GM11168 (cell line): ENCODE results near the gene DLX3.

Experiments used
- in situ Hi-C: fragments of 300-500 bp; cut with MboI; formaldehyde crosslinking; loops from one replicate; pipeline ENCODE4 v1.12.0; 2022; ENCODE audit warnings: low sequenced_read_pairs; ENCODE audit not compliant: unreplicated experiment

DLX3 gene

GRCh38 chr17:50026046-50026675, 31.1 kb upstream of the DLX3 start:
- in situ Hi-C loops: no loop called here

GRCh38 chr17:50024808-50025207, 29.8 kb upstream of the DLX3 start:
- in situ Hi-C loops: no loop called here

DNA sequence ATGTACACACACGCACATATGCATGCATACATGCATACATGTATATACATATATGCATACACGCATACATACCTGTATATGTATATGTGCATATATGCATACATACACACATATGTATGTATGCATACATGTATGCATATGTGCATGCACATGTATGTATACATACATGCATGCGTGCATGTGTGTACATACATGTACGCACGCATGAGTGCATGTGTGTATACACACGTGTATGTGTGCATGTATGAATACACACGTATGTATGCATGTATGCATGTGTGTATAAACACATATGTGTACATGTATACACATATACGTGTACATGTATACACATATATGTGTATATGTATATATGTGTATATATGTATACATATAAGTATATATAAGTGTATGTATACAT, 28.5 kb upstream of the DLX3 start:
- in situ Hi-C loops: no loop called here

DNA sequence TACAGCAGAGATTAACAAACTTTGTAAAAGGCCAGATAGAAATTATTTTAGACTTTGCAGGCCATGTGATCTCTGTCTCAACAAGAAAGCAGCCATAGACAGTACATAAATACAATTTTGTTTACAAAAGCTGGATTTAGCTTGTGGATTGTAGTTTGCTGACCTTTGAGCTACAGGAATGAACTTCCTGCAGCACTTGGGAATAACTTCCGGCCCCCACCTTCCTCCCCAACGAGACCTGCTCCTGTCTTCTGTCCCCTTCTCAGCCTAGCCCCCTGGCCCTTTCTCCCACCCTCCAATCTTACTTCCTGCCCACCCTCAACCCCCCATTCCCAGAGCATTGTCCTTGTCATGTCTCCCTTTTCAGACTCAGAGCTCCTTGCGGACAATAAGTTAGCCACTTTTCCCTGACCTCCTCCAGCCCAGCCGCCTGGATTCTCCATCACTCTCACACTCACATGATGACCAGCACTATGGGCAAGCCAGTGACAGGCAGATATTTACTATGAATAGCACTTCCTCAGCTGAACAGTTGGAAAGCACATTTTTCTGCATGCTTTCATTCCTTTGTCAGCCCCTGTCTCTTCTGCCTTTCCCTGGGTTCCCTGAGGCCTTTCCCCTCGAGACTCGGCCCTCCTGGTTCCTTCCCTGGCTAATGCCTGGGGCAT, 27.6 kb upstream of the DLX3 start:
- in situ Hi-C loops: no loop called here

- in situ Hi-C loops: no loop called here
Measured at GRCh38 chr17:50021681-50022370, 26.8 kb upstream of the DLX3 start.

GRCh38 chr17:50020841-50021599, 26.0 kb upstream of the DLX3 start:
- in situ Hi-C loops: no loop called here

- in situ Hi-C loops: no loop called here
Measured at GRCh38 chr17:50018909-50019308, 23.9 kb upstream of the DLX3 start.

DNA sequence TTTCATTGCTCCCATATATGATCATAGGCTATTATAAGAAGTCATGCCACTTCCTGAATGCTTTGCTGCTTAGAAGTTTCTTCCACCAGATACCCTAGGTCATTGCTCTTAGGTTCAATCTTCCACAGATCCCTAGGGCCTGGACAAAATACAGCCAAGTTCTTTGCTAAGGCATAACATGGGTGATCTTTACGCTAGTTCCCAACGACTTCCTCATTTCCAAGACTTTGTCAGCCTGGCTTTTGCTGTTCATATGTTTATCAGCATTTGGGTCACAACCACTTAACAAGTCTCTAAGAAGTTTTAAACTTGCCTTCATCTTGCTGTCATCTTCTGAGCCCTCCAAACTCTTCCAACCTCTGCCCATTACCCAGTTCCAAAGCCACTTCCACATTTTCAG, 20.1 kb upstream of the DLX3 start:
- in situ Hi-C loops: no loop called here

GRCh38 chr17:50014471-50015088, 19.6 kb upstream of the DLX3 start:
- in situ Hi-C loops: no loop called here

DNA sequence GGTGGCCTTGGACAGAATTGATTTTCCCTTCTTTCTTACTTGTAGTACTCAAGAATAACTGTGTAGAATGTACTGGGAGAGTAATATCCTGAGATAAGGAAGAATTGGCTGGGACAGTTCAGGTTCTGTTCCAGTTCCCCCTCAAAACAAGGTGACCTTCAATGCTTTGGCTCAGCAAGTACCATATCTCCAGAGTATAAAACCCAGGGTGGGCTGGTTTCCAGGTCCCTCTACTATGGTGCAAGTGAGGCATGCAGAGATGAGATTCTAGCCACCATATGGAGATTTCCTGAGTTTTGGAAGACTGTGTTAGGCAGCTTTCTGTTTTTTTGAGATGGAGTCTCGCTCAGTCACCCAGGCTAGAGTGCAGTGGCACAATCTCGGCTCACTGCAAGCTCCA, 18.1 kb upstream of the DLX3 start:
- in situ Hi-C loops: no loop called here

DNA sequence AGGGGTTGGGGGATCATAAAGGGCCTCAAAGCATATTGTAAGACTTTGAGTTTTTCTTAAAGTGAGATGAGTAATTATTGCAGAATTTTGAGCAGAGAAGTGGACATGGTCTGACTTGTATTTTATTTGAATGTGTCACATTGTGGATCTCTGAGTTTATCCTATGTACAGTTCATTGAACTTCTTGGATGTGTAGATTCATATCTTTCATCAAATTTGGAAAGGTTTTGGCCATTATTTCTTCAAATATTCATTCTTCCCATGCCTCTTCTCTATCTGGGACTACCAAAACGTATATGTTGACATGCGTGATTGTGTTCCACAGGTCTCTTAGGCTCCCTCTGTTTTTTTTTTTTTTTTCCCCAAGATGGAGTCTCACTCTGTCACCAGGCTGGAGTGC, 14.3 kb upstream of the DLX3 start:
- in situ Hi-C loops: no loop called here

GRCh38 chr17:50003911-50004310, 8.9 kb upstream of the DLX3 start:
- in situ Hi-C loops: no loop called here

GRCh38 chr17:49998836-49999511, 4.0 kb upstream of the DLX3 start:
- in situ Hi-C loops: loop anchor here (25.0 kb wide), 1 partner anchor 437 kb away; no protein-coding TSS in a partner anchor

DNA sequence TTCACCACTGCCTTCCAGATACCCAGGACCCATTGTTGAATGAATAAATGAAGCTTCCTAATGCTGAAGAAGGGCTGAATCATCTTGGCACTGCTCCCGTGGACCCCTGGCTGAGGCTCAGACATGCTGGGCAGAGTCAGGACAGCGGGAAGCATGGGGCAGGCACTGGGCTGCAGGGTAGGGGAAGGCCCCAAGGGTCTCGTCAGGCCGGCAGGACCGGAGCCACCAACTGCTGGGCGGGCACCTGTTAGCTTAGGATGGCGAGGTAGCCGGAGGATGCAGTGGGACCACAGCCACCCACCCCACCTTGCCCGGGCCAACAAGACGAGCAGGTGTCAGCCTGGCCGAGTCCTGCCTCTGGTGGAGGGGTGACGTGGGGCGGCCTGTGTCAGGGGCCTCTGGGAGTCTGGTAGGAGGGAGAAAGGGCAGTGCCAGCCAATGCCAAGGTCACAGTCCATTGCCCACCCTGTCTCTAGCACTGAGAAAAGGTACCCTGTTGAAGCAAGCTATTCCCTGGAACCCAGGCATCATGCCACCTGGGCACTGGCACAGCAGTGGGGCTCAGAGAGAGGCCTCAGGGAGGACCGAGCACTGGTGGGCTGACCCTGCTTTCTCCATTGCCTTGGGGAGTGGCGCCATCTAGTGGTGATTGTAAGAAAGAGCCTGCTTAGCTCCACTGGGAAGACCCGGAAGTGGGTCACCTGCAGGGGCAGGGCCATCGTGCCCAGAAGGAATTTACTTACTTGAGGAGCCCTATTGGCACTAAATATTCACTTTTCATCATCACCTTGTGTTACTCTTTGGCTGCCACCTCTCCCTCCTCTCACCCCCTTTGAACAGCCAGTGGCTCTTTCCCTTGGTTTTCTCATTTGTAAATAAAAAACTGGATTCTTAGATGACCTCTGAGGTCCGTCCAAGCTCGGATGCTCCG, 3.0 kb upstream of the DLX3 start:
- in situ Hi-C loops: loop anchor here (25.0 kb wide), 1 partner anchor 436 kb away; no protein-coding TSS in a partner anchor

DNA sequence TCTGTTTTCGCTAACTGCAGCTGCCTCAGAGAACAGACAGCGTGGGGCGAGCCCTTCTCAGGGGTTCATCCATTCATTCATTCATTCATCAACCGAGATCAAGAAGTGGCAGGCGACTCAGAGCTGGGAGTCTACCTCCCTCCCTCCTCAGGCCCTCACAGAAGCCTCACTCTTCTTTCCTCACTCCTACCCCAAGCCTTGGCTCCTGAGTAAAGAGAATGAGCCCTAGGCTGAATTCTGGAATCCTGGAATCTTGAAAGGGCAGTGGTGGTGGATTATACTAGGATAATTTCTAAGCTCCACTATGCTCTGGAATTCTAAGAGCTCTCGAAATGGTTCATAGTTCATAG, 2.3 kb upstream of the DLX3 start:
- in situ Hi-C loops: loop anchor here (25.0 kb wide), 1 partner anchor 435 kb away; no protein-coding TSS in a partner anchor

- in situ Hi-C loops: loop anchor here (25.0 kb wide), 1 partner anchor 434 kb away; no protein-coding TSS in a partner anchor
Measured at GRCh38 chr17:49996495-49997300, 1.7 kb upstream of the DLX3 start.

- in situ Hi-C loops: loop anchor here (25.0 kb wide), 1 partner anchor 434 kb away; no protein-coding TSS in a partner anchor
Measured at GRCh38 chr17:49996121-49996494, 1.1 kb upstream of the DLX3 start.
